ENCODE results near the gene UTF1. TPM values are rescaled to one million over a fixed set of nuclear protein-coding genes. Genes with fewer than 3 reads are reported as not detected.

Gene UTF1
- total RNA-seq, 1 donor from 2014 or later = not detected

DNA sequence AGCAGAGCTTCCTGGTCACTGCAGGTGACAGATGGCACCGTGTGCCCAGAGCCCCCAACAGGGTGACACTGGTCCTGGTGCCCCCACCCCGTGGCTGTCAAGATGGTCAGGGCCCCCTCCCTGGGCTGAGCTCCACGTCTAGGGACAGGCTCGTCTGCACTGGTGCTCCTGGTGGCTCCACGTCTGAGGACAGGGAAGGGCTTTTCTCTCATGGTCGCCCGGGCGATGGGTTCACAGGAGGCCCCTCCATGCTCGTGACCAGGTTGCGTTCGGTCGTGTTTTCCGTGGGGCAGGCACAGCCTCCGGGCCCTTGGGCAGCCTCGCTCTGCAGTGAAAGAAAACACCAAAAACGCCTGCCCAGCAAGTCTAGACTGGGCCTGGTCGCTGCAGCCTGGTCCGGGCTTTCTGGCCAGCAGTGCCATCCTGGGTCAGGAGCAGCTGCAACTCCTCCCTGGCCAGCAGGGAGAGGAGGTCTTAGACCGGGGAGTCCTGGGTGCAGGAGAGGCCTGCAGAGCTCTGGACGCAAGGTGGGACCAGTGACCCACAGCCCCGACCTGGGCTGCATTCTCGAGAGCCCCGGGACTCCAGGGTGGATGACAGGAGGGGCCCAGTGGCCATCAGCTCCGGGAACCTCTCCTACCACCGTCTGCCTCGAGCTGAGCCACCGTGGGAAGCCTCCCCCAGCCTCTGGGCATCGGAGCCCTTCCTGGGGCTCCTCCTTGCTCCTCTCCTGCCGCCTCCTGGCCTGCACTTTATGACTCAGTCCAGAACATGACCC is 27.9 kb upstream of the UTF1 start:
- H3K36me3 ChIP-seq = no peaks in the 10 kb centered on the region
- Mint-ChIP-seq H3K4me3 (no peak overlapping the region), H3K27me3 (ENCODE audit: insufficient read depth, low read depth) (peaks cover 2% of the 10 kb centered on the region), H3K9me3 (no peaks in the 10 kb centered on the region), H3K4me1 (peaks cover 5% of the 10 kb centered on the region), H3K27ac (no peak overlapping the region), H3K36me3 (no peaks in the 10 kb centered on the region)
- no peak overlapping the region for H3K4me3 ChIP-seq
- H4K20me1 ChIP-seq (ENCODE audit: low read depth) = no peaks in the 10 kb centered on the region
- H3K4me2 ChIP-seq = no peak overlapping the region
- H3K9ac ChIP-seq = no peak overlapping the region
- no peak for DNase-seq (ENCODE audit: low spot score)
- no peak overlapping the region for H3K27ac ChIP-seq
- no peak for TF ChIP-seq EZH2 (IDR thresholded peaks at IDR 0.05)
- no peak for TF ChIP-seq EZH2phosphoT487 (IDR thresholded peaks at IDR 0.05)
- TF ChIP-seq, protein P1, sequence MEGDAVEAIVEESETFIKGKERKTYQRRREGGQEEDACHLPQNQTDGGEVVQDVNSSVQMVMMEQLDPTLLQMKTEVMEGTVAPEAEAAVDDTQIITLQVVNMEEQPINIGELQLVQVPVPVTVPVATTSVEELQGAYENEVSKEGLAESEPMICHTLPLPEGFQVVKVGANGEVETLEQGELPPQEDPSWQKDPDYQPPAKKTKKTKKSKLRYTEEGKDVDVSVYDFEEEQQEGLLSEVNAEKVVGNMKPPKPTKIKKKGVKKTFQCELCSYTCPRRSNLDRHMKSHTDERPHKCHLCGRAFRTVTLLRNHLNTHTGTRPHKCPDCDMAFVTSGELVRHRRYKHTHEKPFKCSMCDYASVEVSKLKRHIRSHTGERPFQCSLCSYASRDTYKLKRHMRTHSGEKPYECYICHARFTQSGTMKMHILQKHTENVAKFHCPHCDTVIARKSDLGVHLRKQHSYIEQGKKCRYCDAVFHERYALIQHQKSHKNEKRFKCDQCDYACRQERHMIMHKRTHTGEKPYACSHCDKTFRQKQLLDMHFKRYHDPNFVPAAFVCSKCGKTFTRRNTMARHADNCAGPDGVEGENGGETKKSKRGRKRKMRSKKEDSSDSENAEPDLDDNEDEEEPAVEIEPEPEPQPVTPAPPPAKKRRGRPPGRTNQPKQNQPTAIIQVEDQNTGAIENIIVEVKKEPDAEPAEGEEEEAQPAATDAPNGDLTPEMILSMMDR (IDR thresholded peaks at IDR 0.05) = no peak
- H3F3A ChIP-seq (ENCODE audit: low read depth) = no peaks in the 10 kb centered on the region
- H2AFZ ChIP-seq (replicated peaks) = no peak overlapping the region
- no peaks in the 10 kb centered on the region for H3K4me1 ChIP-seq
- H3K9me3 ChIP-seq (ENCODE audit: low read depth) = no peaks in the 10 kb centered on the region
- H3K27me3 ChIP-seq = no peaks in the 10 kb centered on the region
- H3K79me2 ChIP-seq (ENCODE audit: low read depth) = no peaks in the 10 kb centered on the region

DNA sequence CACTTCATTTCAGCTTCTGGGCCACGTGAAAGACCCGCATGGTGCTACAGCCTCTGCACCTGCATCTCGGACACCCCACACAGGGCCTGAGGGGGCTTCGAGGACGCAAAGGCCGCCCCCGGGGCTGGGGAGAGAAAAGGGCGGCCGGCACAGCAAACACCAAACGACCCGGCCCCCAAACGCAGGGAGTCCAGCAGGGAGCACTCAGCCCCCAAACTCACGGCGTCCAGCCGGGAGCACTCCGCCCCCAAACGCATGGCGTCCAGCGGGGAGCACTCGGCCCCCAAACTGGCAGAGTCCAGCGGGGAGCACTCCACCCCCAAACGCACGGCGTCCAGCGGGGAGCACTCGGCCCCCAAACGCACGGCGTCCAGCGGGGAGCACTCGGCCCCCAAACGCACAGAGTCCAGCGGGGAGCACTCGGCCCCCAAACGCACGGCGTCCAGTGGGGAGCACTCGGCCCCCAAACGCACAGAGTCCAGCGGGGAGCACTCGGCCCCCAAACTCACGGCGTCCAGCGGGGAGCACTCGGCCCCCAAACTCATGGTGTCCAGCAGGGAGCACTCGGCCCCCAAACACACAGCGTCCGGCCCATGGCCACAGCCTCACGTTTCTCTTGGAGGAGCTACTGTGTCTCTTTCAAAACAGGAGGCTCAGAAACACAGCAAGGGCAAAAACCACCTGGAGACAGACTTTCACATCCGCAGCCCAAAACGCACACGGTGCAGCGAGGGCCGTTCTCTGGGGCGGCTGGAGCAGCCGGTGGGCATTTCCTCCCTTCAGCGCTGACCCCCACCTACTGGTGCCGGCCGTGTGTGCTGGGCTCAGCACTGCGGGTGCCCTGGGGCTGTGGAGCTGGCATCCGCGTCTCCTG is 27.0 kb upstream of the UTF1 start:
- Histone ChIP-seq H4K20me1 (ENCODE audit: low read depth) (no peaks in the 10 kb centered on the region), H3K4me1 (no peaks in the 10 kb centered on the region), H3K4me2 (no peak overlapping the region), H3K27ac (no peak overlapping the region), H3K4me3 (no peak overlapping the region), H3K79me2 (ENCODE audit: low read depth) (no peaks in the 10 kb centered on the region), H3K9me3 (ENCODE audit: low read depth) (no peaks in the 10 kb centered on the region), H3K36me3 (no peaks in the 10 kb centered on the region), H3K9ac (no peak overlapping the region), H3F3A (ENCODE audit: low read depth) (no peaks in the 10 kb centered on the region), H3K27me3 (no peaks in the 10 kb centered on the region), H2AFZ (replicated peaks) (no peak overlapping the region)
- H3K9me3 Mint-ChIP-seq = no peaks in the 10 kb centered on the region
- H3K4me3 Mint-ChIP-seq = no peak overlapping the region
- no peak for DNase-seq (ENCODE audit: low spot score)
- H3K27ac Mint-ChIP-seq = no peak overlapping the region
- no peaks in the 10 kb centered on the region for H3K36me3 Mint-ChIP-seq
- TF ChIP-seq EZH2 (IDR thresholded peaks at IDR 0.05) = no peak
- TF ChIP-seq EZH2phosphoT487 (IDR thresholded peaks at IDR 0.05) = no peak
- peaks cover 2% of the 10 kb centered on the region for H3K27me3 Mint-ChIP-seq (ENCODE audit: insufficient read depth, low read depth)
- H3K4me1 Mint-ChIP-seq = peaks cover 5% of the 10 kb centered on the region

DNA sequence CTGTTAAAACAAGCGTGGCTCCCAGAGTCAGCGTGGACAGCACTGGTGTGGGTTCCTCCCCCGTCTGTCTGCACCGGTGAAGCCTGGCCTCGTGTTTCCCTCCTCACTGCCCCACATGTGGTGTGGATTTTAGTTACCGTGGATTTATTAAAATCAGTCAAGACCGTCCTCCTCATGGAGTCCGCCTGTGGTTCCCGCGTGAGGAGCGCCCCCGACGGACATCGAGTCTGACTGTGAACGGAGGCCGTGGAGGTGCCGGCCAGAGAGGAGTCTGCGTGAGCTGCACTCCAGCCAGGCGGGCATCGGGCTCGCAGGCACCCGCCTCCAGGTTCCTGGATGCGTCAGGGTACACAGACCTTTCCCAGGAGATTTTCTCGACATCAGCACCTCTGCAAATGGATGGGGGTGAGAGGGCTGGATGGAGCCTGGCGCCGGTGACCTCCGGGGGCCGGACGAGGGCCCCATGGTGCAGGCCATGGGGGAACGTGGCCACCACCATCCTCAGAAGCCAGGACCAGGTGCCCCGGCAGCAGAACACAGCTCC is 26.3 kb upstream of the UTF1 start:
- Histone ChIP-seq H3K27ac (no peak overlapping the region), H3K4me3 (no peak overlapping the region), H3K79me2 (ENCODE audit: low read depth) (no peaks in the 10 kb centered on the region), H3K27me3 (no peaks in the 10 kb centered on the region), H3K4me2 (no peak overlapping the region), H3K9ac (no peak overlapping the region), H3K4me1 (no peaks in the 10 kb centered on the region), H3K36me3 (no peaks in the 10 kb centered on the region), H3K9me3 (ENCODE audit: low read depth) (no peaks in the 10 kb centered on the region), H3F3A (ENCODE audit: low read depth) (no peaks in the 10 kb centered on the region), H2AFZ (replicated peaks) (no peak overlapping the region), H4K20me1 (ENCODE audit: low read depth) (no peaks in the 10 kb centered on the region)
- no peaks in the 10 kb centered on the region for H3K36me3 Mint-ChIP-seq
- no peak for DNase-seq (ENCODE audit: low spot score)
- no peak for TF ChIP-seq EZH2phosphoT487 (IDR thresholded peaks at IDR 0.05)
- no peak for TF ChIP-seq EZH2 (IDR thresholded peaks at IDR 0.05)
- TF ChIP-seq, protein P1 (IDR thresholded peaks at IDR 0.05) = no peak
- no peaks in the 10 kb centered on the region for H3K9me3 Mint-ChIP-seq
- peak overlapping the region; percentile 33 for H3K27ac Mint-ChIP-seq
- no peak overlapping the region for H3K4me3 Mint-ChIP-seq
- H3K27me3 Mint-ChIP-seq (ENCODE audit: insufficient read depth, low read depth) = peaks cover 2% of the 10 kb centered on the region
- H3K4me1 Mint-ChIP-seq = peaks cover 5% of the 10 kb centered on the region
